Measurements from ENCODE around the gene NOMO2.
"Not testable (repeated sequence)": the region's sequence is repeated elsewhere in the genome, so short reads cannot be mapped to it uniquely, and the experiment has no call there.

GRCh38 chr16:18553671-18554070 is 8.2 kb downstream of the NOMO2 start:
- TF ChIP-seq CTCF, POLR2A (IDR thresholded peaks at IDR 0.05): not testable (repeated sequence)

Data from esophagus squamous epithelium (tissue), 4 donors.